ENCODE measurements around the gene C1orf105. TPM values are rescaled to one million over a fixed set of nuclear protein-coding genes. Genes with fewer than 3 reads are reported as not detected.
A peak's percentile ranks its signal among the peaks of the same experiment; 100 is the strongest.

C1orf105 gene
- total and polyA plus RNA-seq, 2 of the 13 experiments (the other 11 are each of a cell fraction or from before 2014, with no cell fraction given): 0.15 to 0.45 TPM

DNA sequence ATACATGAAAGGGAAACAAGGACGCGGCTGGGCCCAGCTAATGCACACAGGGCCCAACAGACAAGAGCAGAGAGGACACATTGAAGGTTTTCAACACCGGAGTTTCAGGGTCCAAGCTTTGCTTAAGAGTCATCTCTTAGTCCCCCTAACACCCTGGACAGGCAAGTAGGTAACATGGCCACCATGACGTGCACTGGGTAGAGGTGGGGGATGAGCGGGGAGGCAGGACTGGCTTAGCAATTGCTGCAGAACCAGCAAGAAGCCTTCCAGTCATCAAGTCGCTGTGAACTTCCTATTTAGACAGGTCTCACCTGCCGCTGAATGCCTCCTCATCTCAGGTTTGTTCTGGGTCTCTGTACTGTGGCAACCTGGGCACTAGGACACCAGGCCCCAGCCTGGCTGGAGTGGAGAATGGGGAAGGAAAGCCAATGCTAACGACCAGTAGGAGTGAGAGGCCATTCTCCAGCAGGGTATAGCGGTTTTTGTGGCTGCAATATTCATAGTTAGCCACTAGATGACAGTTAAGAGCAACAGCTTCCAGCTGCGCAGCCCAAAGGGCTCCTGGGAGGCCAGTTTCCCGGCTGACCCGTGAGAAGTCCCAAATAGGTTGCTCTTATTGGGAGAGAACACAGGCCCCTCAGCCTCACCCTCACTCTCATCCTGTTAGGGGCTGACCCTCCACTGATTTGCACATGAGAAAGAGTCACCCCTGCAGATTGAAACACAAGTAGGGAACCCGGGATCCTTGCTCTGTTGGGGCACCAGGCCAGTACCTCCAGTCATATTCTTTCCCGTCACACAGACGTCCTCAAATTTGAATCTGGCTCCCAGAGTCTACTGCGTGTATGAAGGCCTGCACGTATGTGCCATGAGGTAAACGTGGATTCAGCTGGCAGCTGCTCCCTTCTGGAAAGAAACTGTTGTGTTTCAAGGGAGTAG lies 29.4 kb downstream of the C1orf105 start (continued):
- TF ChIP-seq, protein P1, sequence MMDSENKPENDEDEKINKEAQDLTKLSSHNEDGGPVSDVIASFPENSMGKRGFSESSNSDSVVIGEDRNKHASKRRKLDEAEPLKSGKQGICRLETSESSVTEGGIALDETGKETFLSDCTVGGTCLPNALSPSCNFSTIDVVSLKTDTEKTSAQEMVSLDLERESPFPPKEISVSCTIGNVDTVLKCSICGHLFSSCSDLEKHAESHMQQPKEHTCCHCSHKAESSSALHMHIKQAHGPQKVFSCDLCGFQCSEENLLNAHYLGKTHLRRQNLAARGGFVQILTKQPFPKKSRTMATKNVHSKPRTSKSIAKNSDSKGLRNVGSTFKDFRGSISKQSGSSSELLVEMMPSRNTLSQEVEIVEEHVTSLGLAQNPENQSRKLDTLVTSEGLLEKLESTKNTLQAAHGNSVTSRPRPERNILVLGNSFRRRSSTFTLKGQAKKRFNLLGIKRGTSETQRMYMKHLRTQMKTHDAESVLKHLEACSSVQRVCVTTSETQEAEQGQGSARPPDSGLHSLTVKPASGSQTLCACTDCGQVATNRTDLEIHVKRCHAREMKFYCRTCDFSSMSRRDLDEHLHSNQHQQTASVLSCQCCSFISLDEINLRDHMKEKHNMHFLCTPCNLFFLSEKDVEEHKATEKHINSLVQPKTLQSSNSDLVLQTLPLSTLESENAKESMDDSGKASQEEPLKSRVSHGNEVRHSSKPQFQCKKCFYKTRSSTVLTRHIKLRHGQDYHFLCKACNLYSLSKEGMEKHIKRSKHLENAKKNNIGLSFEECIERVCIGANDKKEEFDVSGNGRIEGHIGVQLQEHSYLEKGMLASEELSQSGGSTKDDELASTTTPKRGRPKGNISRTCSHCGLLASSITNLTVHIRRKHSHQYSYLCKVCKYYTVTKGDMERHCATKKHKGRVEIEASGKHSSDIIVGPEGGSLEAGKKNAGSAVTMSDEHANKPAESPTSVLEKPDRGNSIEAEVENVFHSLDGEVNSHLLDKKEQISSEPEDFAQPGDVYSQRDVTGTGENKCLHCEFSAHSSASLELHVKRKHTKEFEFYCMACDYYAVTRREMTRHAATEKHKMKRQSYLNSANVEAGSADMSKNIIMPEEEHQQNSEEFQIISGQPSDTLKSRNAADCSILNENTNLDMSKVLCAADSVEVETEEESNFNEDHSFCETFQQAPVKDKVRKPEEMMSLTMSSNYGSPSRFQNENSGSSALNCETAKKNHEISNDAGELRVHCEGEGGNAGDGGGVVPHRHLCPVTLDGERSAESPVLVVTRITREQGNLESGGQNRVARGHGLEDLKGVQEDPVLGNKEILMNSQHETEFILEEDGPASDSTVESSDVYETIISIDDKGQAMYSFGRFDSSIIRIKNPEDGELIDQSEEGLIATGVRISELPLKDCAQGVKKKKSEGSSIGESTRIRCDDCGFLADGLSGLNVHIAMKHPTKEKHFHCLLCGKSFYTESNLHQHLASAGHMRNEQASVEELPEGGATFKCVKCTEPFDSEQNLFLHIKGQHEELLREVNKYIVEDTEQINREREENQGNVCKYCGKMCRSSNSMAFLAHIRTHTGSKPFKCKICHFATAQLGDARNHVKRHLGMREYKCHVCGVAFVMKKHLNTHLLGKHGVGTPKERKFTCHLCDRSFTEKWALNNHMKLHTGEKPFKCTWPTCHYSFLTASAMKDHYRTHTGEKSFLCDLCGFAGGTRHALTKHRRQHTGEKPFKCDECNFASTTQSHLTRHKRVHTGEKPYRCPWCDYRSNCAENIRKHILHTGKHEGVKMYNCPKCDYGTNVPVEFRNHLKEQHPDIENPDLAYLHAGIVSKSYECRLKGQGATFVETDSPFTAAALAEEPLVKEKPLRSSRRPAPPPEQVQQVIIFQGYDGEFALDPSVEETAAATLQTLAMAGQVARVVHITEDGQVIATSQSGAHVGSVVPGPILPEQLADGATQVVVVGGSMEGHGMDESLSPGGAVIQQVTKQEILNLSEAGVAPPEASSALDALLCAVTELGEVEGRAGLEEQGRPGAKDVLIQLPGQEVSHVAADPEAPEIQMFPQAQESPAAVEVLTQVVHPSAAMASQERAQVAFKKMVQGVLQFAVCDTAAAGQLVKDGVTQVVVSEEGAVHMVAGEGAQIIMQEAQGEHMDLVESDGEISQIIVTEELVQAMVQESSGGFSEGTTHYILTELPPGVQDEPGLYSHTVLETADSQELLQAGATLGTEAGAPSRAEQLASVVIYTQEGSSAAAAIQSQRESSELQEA (CRISPR knock-in tag; IDR thresholded peaks at IDR 0.05; ENCODE audit: not compliant biosample characterization): no peak
- TF ChIP-seq ZNF616 (CRISPR knock-in tag; IDR thresholded peaks at IDR 0.05; ENCODE audit: low read depth): no peak
- TF ChIP-seq, protein P2, sequence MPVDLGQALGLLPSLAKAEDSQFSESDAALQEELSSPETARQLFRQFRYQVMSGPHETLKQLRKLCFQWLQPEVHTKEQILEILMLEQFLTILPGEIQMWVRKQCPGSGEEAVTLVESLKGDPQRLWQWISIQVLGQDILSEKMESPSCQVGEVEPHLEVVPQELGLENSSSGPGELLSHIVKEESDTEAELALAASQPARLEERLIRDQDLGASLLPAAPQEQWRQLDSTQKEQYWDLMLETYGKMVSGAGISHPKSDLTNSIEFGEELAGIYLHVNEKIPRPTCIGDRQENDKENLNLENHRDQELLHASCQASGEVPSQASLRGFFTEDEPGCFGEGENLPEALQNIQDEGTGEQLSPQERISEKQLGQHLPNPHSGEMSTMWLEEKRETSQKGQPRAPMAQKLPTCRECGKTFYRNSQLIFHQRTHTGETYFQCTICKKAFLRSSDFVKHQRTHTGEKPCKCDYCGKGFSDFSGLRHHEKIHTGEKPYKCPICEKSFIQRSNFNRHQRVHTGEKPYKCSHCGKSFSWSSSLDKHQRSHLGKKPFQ (CRISPR knock-in tag; IDR thresholded peaks at IDR 0.05; ENCODE audit: insufficient replicate concordance): no peak
- no peak for TF ChIP-seq ZFYVE20 (CRISPR knock-in tag; IDR thresholded peaks at IDR 0.05; ENCODE audit: borderline replicate concordance, low read depth)
- no peak for TF ChIP-seq SOX6 (IDR thresholded peaks at IDR 0.05)
- 0 out of 2 replicates have a peak, but pooled peaks have one; percentile 27 for TF ChIP-seq SOX6 (CRISPR knock-in tag; IDR thresholded peaks at IDR 0.05)
- TF ChIP-seq FLYWCH1 (CRISPR knock-in tag; IDR thresholded peaks at IDR 0.05): 0 out of 2 replicates have a peak, but pooled peaks have one; percentile 26
- TF ChIP-seq, protein P3, sequence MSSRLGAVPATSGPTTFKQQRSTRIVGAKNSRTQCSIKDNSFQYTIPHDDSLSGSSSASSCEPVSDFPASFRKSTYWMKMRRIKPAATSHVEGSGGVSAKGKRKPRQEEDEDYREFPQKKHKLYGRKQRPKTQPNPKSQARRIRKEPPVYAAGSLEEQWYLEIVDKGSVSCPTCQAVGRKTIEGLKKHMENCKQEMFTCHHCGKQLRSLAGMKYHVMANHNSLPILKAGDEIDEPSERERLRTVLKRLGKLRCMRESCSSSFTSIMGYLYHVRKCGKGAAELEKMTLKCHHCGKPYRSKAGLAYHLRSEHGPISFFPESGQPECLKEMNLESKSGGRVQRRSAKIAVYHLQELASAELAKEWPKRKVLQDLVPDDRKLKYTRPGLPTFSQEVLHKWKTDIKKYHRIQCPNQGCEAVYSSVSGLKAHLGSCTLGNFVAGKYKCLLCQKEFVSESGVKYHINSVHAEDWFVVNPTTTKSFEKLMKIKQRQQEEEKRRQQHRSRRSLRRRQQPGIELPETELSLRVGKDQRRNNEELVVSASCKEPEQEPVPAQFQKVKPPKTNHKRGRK (CRISPR knock-in tag; IDR thresholded peaks at IDR 0.05): no peak
- no peak for TF ChIP-seq XBP1 (CRISPR knock-in tag; IDR thresholded peaks at IDR 0.05)
- TF ChIP-seq ZNF496 (CRISPR knock-in tag; IDR thresholded peaks at IDR 0.05; ENCODE audit: insufficient replicate concordance): no peak
- TF ChIP-seq, protein P4, sequence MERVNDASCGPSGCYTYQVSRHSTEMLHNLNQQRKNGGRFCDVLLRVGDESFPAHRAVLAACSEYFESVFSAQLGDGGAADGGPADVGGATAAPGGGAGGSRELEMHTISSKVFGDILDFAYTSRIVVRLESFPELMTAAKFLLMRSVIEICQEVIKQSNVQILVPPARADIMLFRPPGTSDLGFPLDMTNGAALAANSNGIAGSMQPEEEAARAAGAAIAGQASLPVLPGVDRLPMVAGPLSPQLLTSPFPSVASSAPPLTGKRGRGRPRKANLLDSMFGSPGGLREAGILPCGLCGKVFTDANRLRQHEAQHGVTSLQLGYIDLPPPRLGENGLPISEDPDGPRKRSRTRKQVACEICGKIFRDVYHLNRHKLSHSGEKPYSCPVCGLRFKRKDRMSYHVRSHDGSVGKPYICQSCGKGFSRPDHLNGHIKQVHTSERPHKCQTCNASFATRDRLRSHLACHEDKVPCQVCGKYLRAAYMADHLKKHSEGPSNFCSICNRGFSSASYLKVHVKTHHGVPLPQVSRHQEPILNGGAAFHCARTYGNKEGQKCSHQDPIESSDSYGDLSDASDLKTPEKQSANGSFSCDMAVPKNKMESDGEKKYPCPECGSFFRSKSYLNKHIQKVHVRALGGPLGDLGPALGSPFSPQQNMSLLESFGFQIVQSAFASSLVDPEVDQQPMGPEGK (CRISPR knock-in tag; IDR thresholded peaks at IDR 0.05): no peak; the same call in 1 of the 2 replicates
- TF ChIP-seq ZNF782 (CRISPR knock-in tag; IDR thresholded peaks at IDR 0.05; ENCODE audit: borderline replicate concordance): 0 out of 2 replicates have a peak, but pooled peaks have one; percentile 79
- peak; percentile 81 for TF ChIP-seq ZSCAN21 (CRISPR knock-in tag; IDR thresholded peaks at IDR 0.05; ENCODE audit: borderline replicate concordance)

All from HepG2 (cell line).